NCI-H1694 treated with DMSO at 0.1 percent for 48 hours (cell line): Measurements from ENCODE around the gene C11orf24.
"Not testable (repeated sequence)": the region's sequence is repeated elsewhere in the genome, so short reads cannot be mapped to it uniquely, and the experiment has no call there.

ENCODE experiments used
- DNase-seq: peaks from one replicate; lab custom pipeline; 2025; lab: John Stamatoyannopoulos, UW

Gene C11orf24

DNA sequence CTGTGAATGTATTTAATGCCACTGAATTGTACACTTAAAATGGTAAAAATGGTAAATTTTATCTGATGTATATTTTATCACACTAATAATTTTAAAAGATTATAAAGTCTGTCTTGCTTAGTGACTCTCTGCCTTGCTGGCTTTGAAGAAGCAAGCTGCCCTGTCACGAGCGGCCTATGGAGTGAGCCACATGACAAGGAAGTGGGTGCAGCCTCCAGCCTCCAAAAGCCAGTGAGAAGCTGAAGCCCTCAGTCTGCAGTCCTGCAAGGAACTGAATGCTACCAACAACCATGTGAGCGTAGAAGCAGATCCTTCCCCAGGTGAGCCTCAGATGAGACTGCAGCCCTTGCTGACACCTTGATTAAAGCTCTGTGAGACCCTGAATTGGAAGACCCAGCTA is 20.0 kb downstream of the C11orf24 start:
- DNase-seq = no peak

GRCh38 chr11:68244912-68245311 is 26.9 kb downstream of the C11orf24 start:
- not testable (repeated sequence) for DNase-seq

DNA sequence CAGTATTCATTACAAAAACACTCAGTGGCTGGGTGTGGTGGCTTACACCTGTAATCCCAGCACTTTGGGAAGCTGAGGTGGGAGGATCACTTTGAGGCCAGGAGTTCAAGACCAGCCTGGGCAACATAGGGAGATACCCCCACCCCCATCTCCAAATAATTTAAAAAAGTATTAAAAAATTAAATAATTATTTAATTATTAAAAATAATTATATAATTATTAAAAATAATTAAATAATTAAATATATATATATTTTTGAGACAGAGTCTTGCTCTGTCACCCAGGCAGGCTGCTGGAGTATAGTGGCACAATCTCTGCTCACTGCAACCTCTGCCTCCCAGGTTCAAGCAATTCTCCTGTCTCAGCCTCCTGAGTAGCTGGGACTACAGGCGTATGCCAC is 27.9 kb downstream of the C11orf24 start:
- DNase-seq = not testable (repeated sequence)

GRCh38 chr11:68242616-68243015 is 29.2 kb downstream of the C11orf24 start:
- no peak for DNase-seq

DNA sequence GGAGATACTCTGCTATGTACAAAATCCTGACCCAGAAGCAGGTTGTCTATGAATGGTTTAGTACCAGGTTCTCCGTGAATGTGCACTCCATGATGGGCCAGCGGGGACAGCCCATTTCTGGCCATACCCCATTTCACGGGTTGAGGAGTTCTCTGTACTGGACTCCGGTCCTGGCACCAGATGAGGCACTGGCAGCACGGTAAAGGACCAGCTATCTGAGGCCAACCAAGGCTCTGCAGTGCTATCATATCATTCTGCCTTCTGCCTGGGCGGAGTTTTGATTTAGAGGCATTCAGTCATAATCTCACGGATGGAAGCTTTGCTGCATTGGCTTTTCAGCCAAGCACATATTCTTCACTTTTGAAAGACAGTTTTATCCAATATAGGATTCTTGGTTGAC is 40.2 kb downstream of the C11orf24 start:
- DNase-seq = no peak

DNA sequence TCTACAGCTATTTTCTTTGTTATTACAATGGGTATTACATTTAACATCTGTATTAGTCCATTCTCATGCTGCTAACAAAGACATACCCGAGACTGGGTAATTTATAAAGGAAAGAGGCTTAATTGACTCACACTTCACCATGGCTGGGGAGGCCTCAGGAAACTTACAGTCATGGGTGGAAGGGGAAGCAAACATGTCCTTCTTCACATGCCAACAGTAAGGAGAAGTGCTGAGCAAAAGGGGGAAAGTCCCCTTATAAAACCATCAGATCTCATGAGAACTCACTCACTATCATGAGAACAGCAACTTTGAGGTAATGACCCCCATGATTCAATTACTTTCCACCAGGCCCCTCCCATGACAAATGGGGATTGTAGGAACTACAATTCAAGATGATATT is 42.2 kb downstream of the C11orf24 start:
- DNase-seq = no peak

DNA sequence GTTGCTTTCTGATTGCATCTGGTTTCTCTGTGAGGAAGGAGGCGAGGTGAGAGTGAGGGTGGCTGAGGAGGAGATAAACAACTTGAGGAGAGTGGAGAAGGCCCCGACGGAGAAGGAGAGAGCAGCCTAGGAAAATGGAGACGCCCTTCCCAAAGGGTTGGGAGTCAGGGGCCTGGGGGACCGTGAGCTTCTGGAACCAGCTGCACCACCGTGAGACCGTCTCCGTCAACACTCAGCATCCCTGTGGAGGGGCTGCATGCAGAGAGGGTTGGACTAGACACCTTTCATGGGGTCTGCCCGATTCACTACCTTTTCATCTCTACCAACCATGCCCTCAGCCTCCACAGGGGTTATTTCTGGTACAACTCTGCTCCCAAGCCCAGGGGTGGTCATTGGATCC is 45.4 kb downstream of the C11orf24 start:
- DNase-seq = no peak

DNA sequence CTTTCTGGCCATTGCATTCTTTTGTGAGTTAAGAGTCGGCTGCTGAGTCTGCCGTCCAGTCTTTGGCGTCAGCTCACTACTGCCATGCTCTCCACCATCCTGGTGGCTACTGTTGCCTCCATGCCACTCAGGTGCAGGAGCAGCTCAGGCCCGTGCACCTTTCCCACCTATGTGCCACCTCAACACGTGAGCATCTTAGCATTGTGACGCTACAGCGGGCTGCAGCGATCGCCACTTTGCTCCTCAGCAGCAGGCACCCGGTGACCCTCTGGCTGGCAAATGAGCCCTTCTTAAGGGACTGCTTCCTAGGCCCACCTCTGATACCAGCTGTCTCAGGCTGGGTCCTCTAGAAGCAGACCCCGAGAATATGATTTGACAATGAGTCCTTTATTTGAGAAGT is 47.2 kb downstream of the C11orf24 start:
- no peak for DNase-seq

- DNase-seq = no peak
These were observed 48.5 kb downstream of the C11orf24 start for GRCh38 chr11:68223275-68223674.

DNA sequence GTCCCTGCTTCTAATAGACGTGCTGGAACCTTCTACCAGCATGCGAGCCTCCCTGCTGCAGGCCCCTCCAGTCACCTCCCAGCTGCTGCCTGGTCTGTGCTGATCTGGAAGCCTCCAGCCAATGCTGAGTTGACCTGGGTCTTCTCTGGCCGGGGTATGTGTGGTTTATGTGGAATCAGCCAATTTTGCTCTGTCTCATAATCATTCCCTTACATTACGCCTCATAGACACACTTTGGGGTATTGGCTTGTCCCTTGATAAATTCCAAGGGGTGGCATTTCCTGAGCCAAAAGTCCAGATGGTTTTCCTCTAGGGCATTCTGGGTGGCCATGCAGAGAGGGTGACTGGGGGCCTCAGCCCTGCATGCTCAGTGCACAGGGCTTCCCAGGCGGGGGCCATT is 50.4 kb downstream of the C11orf24 start:
- no peak for DNase-seq

- no peak for DNase-seq
These were observed 55.4 kb downstream of the C11orf24 start for GRCh38 chr11:68216171-68216938.

DNA sequence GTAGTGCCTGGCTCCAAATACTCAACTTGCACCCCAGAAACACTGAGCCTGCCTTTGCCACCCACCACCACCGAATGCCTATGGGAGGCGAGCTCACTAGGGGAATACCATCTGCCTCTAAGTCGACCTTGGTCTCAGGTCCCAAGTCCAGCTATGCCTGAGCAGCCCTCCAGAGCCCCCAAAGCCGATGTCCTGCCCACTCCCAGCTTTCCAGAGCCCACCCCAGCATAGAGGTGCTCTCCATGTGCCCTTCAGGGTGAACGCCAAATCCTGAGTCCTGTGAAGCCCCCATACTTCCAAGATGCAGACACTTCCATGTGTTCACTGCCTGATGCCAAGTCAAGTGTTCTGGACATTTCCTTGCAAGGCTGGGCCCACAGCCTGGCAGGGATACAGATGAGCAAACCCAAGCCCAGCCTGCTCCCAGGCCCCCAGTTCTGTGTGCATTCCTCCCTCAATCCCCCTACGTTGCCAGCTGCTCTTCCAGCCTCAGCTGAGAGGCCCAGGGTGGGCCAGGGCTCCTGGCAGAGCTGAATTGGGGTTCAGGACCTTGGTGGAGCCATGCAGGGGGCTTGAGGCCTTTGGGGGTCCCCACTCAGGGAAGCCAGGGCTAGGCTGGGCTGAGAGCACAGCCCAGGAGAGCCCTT is 56.1 kb downstream of the C11orf24 start:
- no peak for DNase-seq

DNA sequence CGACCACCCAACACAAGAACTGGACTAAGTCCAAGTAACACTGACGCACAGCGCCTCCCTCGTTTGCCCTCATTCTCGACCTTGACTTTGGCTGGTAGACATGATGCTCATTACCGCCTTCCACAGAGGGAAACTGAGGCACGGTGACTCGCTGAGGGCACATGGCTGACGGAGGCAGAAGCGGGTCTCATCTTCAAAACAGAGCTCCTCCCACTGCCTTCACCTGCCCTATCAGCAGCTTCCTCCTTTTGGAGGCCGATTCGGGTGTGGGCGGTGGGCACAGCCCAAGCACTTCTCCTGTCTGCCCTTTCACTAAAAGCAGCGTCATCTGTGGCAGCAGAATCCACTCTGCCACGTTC is 56.7 kb downstream of the C11orf24 start:
- no peak for DNase-seq

GRCh38 chr11:68214173-68215086 is 57.3 kb downstream of the C11orf24 start:
- no peak for DNase-seq

- peak; percentile 41 for DNase-seq
These were observed 58.1 kb downstream of the C11orf24 start for GRCh38 chr11:68213555-68214172.

DNA sequence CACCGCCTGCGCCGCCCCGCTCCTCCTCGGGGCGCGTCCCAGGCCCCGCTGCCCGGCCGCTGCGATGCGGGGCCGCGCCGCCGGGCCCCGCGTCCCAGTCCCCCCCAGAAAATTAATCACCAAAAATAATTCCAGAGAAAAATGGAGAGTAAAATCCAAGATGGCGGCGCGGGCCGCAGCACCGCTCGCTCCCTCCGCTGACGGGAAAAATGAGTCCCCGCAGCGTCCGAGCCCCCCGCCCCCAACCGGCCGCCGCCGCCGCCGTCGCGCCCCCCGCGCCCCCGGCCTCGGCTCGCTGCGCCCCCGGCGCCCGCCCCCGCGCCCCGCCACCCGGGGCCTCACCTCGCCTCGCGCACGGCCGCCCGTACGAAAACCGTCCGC is 58.6 kb downstream of the C11orf24 start, which contains the start of gene KMT5B:
TSS of gene KMT5B (minus strand) at position 162 of the 381 bp plus-strand sequence. CDS start 23,220 bp downstream, outside the sequence.
- no peak for DNase-seq

GRCh38 chr11:68212421-68213134 is 59.2 kb downstream of the C11orf24 start:
- peak; percentile 5 for DNase-seq

- DNase-seq = no peak
These were observed 60.2 kb downstream of the C11orf24 start for GRCh38 chr11:68211546-68211945.
